ENCODE data around the gene CRY1. TPM values are rescaled to one million over a fixed set of nuclear protein-coding genes. Genes with fewer than 3 reads are reported as not detected.

Gene CRY1
- 10 to 100 TPM; 12.5 to 18.0 (median 16.1) TPM for total RNA-seq (2021; fragmentation: NEBNext Ultra II Directional; extraction: Animal tissue kit (Norgen Biotek cat#: 25700))
- long read RNA-seq, transcript CRY1-201 (13 exons, 3,267 nt) = major isoform, 21 of 28 reads
- long read RNA-seq, partial matches to known transcripts = 3 of 28 reads
- long read RNA-seq, other reads (novel, unspliced or antisense) = 4 of 28 reads

DNA sequence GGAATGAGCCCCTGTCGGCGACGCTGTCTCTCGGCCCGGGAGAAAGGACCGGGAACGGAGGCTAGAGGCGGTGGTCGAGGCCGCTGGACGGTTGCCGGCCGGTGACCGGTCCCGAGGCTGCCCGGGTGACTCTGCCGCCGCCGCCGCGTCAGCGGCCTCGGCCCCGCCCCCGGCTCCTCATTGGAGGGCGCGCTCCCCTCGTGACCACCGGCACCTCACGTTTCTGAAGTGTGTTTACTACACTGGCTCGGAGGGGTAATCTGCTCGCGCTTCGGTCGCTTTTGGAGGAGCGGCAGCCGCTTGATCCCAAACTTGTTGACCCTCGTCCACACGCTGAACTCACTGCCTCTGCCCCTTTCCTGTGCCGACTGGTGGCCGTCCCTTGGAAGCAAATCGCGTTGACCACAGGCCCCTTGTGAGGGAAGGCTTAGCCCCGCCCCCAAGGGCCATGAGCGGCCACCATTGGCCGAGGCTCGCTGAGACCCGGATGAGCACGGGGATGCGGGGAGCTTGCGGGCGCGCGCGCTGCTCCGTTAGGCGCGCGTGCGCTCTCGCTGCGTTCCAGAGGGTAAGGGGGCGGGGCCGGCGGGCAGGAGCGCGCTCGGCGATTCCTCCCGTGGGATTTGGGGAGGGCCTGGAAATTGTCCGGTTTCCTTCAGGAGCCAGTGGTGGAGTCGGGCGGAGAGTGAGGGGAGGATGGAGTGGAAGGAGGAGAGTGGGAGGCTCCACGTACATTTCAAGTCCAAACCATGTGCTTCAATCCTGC is at the start of gene CRY1:
TSS of gene CRY1 (minus strand) at position 133 of the 766 bp plus-strand sequence. CDS start 588 bp downstream, outside the sequence.
- Mint-ChIP-seq H3K27me3 (ENCODE audit: insufficient read depth) (peaks cover 3% of the 10 kb centered on the region; the same call in 1 of the 2 replicates), H3K36me3 (ENCODE audit: low read depth) (peaks cover 5% of the 10 kb centered on the region), H3K9me3 (peaks cover 7% of the 10 kb centered on the region), H3K4me3 (no peak within 1 kb of the TSS), H3K27ac (no peak within 1 kb of the TSS), H3K4me1 (ENCODE audit: low read depth) (peaks cover 12% of the 10 kb centered on the region)
- DNase-seq = peak; percentile 91
- TF ChIP-seq, protein P1, sequence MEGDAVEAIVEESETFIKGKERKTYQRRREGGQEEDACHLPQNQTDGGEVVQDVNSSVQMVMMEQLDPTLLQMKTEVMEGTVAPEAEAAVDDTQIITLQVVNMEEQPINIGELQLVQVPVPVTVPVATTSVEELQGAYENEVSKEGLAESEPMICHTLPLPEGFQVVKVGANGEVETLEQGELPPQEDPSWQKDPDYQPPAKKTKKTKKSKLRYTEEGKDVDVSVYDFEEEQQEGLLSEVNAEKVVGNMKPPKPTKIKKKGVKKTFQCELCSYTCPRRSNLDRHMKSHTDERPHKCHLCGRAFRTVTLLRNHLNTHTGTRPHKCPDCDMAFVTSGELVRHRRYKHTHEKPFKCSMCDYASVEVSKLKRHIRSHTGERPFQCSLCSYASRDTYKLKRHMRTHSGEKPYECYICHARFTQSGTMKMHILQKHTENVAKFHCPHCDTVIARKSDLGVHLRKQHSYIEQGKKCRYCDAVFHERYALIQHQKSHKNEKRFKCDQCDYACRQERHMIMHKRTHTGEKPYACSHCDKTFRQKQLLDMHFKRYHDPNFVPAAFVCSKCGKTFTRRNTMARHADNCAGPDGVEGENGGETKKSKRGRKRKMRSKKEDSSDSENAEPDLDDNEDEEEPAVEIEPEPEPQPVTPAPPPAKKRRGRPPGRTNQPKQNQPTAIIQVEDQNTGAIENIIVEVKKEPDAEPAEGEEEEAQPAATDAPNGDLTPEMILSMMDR (IDR thresholded peaks at IDR 0.05) = no peak

DNA sequence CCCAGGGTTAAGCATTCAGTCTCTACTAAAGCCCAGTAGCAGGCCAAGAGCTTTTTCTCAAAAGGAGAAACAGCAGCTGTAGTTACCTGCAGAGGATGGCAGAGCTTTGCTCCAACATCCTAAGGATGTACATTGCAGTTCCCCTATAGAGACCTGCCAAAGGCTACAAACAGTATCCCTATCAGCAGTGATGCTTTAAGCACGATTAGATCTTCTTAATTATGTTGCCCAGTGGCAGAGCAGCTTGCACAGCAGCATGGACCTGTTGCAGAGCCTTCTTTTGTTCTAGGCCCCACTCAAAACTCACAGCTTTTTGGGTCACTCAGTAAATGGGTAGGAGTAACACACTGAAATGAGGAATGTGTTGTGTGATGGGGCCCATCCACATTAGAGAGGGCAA is 46.4 kb upstream of the CRY1 start:
- DNase-seq = no peak
- TF ChIP-seq, protein P1 (IDR thresholded peaks at IDR 0.05) = no peak
- no peak overlapping the region for H3K4me3 Mint-ChIP-seq

DNA sequence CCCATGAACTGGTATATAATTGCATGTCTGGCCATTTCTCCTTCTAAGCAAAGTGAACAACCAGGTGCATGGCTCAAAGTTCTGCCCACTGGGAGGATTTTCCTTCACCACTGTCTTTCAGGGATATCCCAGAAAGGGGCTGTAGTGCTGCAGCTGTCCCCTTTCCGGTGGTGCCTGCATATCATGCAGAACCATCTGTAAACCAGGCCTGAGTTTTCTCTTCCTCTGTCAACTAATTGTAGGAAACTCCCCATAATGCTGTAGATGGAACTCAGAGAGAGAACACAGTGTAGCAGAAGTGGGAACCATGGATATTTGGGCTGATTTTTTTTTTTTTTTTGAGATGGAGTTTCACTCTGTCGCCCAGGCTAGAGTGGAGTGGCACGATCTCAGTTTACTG is 45.6 kb upstream of the CRY1 start:
- TF ChIP-seq, protein P1 (IDR thresholded peaks at IDR 0.05) = no peak
- Mint-ChIP-seq H3K36me3 (ENCODE audit: low read depth) (no peaks in the 10 kb centered on the region), H3K4me3 (no peak overlapping the region), H3K27me3 (ENCODE audit: insufficient read depth) (peaks cover 2% of the 10 kb centered on the region), H3K9me3 (no peaks in the 10 kb centered on the region), H3K4me1 (ENCODE audit: low read depth) (no peaks in the 10 kb centered on the region), H3K27ac (no peak overlapping the region)
- DNase-seq = no peak

More for the DNA sequence above, 46.4 kb upstream of the CRY1 start:
- peaks cover 2% of the 10 kb centered on the region for H3K27me3 Mint-ChIP-seq (ENCODE audit: insufficient read depth)
- no peaks in the 10 kb centered on the region for H3K9me3 Mint-ChIP-seq
- H3K36me3 Mint-ChIP-seq (ENCODE audit: low read depth) = no peaks in the 10 kb centered on the region
- no peaks in the 10 kb centered on the region for H3K4me1 Mint-ChIP-seq (ENCODE audit: low read depth)
- H3K27ac Mint-ChIP-seq = no peak overlapping the region

DNA sequence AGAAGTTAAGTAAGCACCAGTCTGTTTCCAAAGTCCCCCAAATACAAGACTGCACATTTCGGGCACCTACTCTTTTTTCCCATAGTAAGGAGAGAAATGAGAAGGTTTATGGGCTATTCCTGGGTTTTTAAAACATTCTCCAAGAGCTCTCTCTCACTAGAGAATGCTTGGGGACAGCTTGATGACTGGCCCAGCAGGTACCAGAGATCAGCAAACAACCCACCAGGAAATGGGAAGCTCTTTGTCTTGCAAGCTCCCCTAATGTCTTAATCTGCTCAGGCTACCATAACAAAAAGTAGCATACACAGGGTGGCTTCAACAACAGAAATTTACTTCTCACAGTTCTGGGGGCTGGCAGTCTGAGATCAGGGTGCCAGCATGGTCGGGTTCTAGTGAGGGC is 41.8 kb upstream of the CRY1 start:
- no peaks in the 10 kb centered on the region for H3K4me1 Mint-ChIP-seq (ENCODE audit: low read depth)
- H3K27ac Mint-ChIP-seq = no peak overlapping the region
- no peaks in the 10 kb centered on the region for H3K9me3 Mint-ChIP-seq
- no peaks in the 10 kb centered on the region for H3K36me3 Mint-ChIP-seq (ENCODE audit: low read depth)
- TF ChIP-seq, protein P1 (IDR thresholded peaks at IDR 0.05) = no peak
- H3K4me3 Mint-ChIP-seq = no peak overlapping the region
- peaks cover 4% of the 10 kb centered on the region for H3K27me3 Mint-ChIP-seq (ENCODE audit: insufficient read depth)
- DNase-seq = no peak

DNA sequence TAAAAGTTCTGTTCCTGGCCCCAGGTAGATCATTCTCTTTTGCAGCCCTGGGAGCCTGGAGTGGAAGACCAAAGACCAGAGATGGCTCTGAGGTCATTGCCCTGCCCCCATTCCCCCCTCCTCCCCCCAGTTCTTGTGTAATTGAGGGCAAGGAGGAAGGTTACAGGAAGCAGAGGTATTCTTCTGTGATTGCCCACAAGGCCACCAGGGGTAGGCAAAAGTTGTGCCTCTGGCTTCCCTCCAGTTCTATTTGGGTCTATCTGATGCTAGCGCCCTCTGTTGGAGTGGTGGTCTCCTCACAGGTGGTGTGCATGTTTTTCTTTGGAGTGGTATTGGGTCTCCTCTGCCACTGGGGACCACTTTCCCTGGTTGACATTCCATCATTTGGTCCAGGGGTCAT is 41.2 kb upstream of the CRY1 start:
- H3K27ac Mint-ChIP-seq = no peak overlapping the region
- TF ChIP-seq, protein P1 (IDR thresholded peaks at IDR 0.05) = peak; percentile 47
- peaks cover 4% of the 10 kb centered on the region for H3K27me3 Mint-ChIP-seq (ENCODE audit: insufficient read depth)
- no peak overlapping the region for H3K4me3 Mint-ChIP-seq
- no peak for DNase-seq
- no peaks in the 10 kb centered on the region for H3K9me3 Mint-ChIP-seq
- no peaks in the 10 kb centered on the region for H3K4me1 Mint-ChIP-seq (ENCODE audit: low read depth)
- no peaks in the 10 kb centered on the region for H3K36me3 Mint-ChIP-seq (ENCODE audit: low read depth)

Measured in HFFc6 (cell line).